SU-DHL-6 (cell line): Measurements from ENCODE around the gene ZNF804B.

Experiments used
- EZH2phosphoT487 ChIP-seq: fragments of 200-600 bp; sonication (generic), shearing (Covaris generic); conservative IDR thresholded peaks from 2 replicates; pipeline ENCODE4 v1.6.1; 2018; ENCODE audit warnings: mild to moderate bottlenecking, antibody characterized with exemption, low read length, moderate library complexity, mixed read lengths
- TF ChIP-seq, protein P1 (sequence below): fragments of 200-600 bp; sonication (generic); IDR thresholded peaks from one replicate; pipeline ENCODE4 v1.5.1; 2017; ENCODE audit warnings: antibody characterized with exemption, mild to moderate bottlenecking, low read length, moderate library complexity; ENCODE audit not compliant: insufficient read depth, poor library complexity, severe bottlenecking

DNA sequence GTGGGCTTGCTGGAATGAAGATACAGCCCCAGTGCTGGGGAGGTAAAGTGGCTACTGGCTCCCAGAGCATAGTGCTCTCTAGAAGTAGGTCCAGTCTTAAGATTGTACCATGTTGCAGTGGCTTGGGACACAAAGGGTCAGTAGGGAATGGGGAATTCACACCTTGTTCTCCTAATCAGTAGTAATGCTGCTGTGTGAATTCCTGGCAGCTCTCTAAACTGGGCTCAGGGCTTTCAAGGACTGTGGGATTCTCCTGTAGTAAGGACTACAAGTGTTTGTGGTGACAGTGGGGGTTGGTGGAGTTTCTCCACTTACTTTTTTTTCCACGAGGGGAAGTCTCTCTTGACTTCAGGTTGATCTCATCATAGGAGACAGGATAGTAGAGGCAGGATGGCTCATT, 262.2 kb downstream of the ZNF804B start:
- TF ChIP-seq, protein P1, sequence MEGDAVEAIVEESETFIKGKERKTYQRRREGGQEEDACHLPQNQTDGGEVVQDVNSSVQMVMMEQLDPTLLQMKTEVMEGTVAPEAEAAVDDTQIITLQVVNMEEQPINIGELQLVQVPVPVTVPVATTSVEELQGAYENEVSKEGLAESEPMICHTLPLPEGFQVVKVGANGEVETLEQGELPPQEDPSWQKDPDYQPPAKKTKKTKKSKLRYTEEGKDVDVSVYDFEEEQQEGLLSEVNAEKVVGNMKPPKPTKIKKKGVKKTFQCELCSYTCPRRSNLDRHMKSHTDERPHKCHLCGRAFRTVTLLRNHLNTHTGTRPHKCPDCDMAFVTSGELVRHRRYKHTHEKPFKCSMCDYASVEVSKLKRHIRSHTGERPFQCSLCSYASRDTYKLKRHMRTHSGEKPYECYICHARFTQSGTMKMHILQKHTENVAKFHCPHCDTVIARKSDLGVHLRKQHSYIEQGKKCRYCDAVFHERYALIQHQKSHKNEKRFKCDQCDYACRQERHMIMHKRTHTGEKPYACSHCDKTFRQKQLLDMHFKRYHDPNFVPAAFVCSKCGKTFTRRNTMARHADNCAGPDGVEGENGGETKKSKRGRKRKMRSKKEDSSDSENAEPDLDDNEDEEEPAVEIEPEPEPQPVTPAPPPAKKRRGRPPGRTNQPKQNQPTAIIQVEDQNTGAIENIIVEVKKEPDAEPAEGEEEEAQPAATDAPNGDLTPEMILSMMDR: no peak
- TF ChIP-seq EZH2phosphoT487: no peak
